ENCODE data around the gene PIGS.
A peak's percentile ranks its signal among the peaks of the same experiment; 100 is the strongest.

PIGS gene

GRCh38 chr17:28571361-28572122 lies at the start of gene PIGS:
Gene PIGS, minus strand, starts transcription at chr17:28571524. Its CDS starts 28 bp downstream, at chr17:28571496.
- no peaks in the 10 kb centered on the region for H3K9me3 ChIP-seq (ENCODE audit: severe bottlenecking)
- no peak for TF ChIP-seq CTCF (IDR thresholded peaks at IDR 0.05; ENCODE audit: low read depth, low read length)
- H3K4me3 ChIP-seq (ENCODE audit: low read depth, low read length) = peak within 1 kb of the TSS; percentile 55
- peak; percentile 97 for DNase-seq
- H3K27me3 ChIP-seq (ENCODE audit: insufficient read depth, low read depth, severe bottlenecking) = no peaks in the 10 kb centered on the region
- peaks cover 22% of the 10 kb centered on the region for H3K36me3 ChIP-seq
- peak within 1 kb of the TSS; percentile 80 for H3K27ac ChIP-seq

GRCh38 chr17:28620010-28620409 lies 48.7 kb upstream of the PIGS start:
- no peak for DNase-seq
- H3K9me3 ChIP-seq (ENCODE audit: severe bottlenecking) = no peaks in the 10 kb centered on the region
- H3K4me3 ChIP-seq (ENCODE audit: low read depth, low read length) = no peak overlapping the region
- H3K27me3 ChIP-seq (ENCODE audit: insufficient read depth, low read depth, severe bottlenecking) = no peaks in the 10 kb centered on the region
- H3K27ac ChIP-seq = no peak overlapping the region
- peaks cover 87% of the 10 kb centered on the region for H3K36me3 ChIP-seq
- TF ChIP-seq CTCF (IDR thresholded peaks at IDR 0.05; ENCODE audit: low read depth, low read length) = no peak

- H3K36me3 ChIP-seq = peaks cover 84% of the 10 kb centered on the region
These were observed 47.1 kb upstream of the PIGS start for GRCh38 chr17:28618464-28618863.

DNA sequence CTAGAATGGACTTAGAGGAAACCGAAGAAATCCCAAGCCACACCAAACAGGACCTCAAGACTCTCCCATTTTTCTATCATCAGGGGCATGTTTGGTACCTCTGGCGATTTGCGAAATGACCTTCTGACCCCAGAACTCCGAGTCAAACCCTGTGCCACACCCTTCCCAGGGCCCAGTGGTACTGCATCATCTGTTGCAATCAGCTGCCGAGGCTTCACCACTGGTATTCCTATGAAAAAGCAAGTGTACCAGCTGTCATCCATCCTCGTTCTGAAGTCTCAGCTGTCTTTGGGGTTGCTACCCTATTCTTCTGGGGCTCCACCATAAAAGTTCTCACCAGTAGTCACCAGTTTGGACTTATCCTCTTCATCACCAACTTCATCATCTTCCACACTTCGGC lies 45.0 kb upstream of the PIGS start:
- Histone ChIP-seq H3K27me3 (ENCODE audit: insufficient read depth, low read depth, severe bottlenecking) (no peaks in the 10 kb centered on the region), H3K4me3 (ENCODE audit: low read depth, low read length) (no peak overlapping the region), H3K27ac (no peak overlapping the region), H3K9me3 (ENCODE audit: severe bottlenecking) (no peaks in the 10 kb centered on the region), H3K36me3 (peaks cover 93% of the 10 kb centered on the region)
- DNase-seq = no peak
- no peak for TF ChIP-seq CTCF (IDR thresholded peaks at IDR 0.05; ENCODE audit: low read depth, low read length)

More at GRCh38 chr17:28618464-28618863, 47.1 kb upstream of the PIGS start:
- Histone ChIP-seq H3K27ac (no peak overlapping the region), H3K9me3 (ENCODE audit: severe bottlenecking) (no peaks in the 10 kb centered on the region), H3K27me3 (ENCODE audit: insufficient read depth, low read depth, severe bottlenecking) (no peaks in the 10 kb centered on the region), H3K4me3 (ENCODE audit: low read depth, low read length) (no peak overlapping the region)
- TF ChIP-seq CTCF (IDR thresholded peaks at IDR 0.05; ENCODE audit: low read depth, low read length) = no peak
- no peak for DNase-seq

- Histone ChIP-seq H3K27me3 (ENCODE audit: insufficient read depth, low read depth, severe bottlenecking) (no peaks in the 10 kb centered on the region), H3K4me3 (ENCODE audit: low read depth, low read length) (no peak overlapping the region), H3K27ac (no peak overlapping the region), H3K36me3 (peaks cover 87% of the 10 kb centered on the region), H3K9me3 (ENCODE audit: severe bottlenecking) (no peaks in the 10 kb centered on the region)
- TF ChIP-seq CTCF (IDR thresholded peaks at IDR 0.05; ENCODE audit: low read depth, low read length) = no peak
- DNase-seq = no peak
These were observed 44.1 kb upstream of the PIGS start for GRCh38 chr17:28615260-28615940.
